HG03103 (cell line): ENCODE data around the gene BCL2L12.
A peak's percentile ranks its signal among the peaks of the same experiment; 100 is the strongest.

Experiments used
- ATAC-seq: cut with Tn5 transposase; IDR thresholded peaks from one replicate; pipeline ENCODE4 v1.9.1; 2021; ENCODE audit warnings: low read depth; ENCODE audit not compliant: unreplicated experiment

Gene BCL2L12

DNA sequence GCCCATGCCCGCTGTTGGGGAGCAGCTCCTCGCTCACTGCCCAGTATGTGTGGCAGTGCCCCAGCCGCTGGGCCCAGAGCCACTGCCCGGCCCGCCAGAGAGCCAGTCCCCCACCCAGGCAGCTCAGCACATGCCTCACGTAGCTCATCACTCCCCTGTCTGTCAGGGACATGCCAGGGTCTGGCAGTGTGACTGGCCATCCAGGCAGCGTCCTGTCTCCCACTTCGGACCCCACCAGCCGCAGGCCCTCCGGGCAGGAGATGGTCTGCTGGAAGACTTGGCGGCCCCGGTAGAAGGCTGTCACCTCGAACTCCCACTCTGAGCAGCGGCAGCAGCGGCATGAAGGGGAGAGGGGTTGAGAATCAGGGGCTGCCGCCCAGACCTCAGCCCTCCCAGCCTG, 3.7 kb upstream of the BCL2L12 start:
- no peak for ATAC-seq

DNA sequence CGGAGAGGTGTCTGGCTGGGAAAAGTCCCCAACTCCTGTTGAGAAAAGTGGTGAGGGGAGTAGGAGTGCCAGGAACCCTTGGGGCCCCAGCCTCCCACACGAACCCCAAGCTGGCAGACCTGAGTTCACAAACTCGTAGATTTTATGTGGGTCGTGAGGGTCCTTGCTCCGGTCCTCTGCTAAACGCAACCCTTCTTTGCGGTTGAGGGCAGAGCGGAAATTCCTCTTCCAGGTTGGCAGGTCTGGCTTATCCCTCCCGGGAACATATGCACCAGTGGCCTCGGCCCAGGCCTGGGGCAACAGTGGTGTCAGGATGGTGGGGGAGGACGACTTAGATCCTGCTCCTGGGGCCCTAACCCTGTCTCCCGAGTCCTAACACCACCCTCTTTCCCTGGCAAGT, 2.5 kb upstream of the BCL2L12 start:
- ATAC-seq = no peak

- no peak for ATAC-seq
Observed at GRCh38 chr19:49664171-49665035, 1.3 kb upstream of the BCL2L12 start.

DNA sequence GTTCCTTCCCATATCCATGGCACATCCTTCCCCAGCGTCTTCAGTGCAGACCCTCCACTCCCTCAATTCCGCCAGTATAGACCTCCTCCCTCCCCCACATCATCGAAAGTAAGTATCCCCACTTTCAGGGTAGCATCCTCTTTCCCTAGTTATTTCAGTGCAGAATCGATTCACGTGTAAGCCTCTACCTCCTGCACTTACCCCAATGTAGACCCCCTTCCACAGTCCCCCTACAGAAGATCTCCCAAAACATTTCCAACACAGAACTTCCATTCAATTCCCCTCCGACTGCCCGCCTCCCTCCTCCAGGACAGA, 740 bp upstream of the BCL2L12 start:
- ATAC-seq = no peak

DNA sequence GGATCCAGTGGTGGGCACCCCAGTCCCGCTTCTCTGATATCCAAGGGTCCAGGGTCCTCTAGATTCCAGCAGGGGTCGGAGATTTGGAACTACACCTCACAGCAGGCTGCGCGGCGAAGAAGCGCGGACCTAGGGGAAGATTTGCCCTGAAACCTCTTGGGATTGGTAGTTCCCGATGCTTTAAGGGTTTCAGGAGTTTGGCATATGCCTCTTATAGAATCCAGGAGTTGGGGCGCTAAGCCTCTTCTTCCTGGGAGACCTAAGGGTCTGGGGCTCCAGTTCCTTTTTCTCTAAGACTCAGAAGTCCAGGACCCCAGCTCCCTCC, 349 bp downstream of the BCL2L12 start:
- ATAC-seq = no peak

DNA sequence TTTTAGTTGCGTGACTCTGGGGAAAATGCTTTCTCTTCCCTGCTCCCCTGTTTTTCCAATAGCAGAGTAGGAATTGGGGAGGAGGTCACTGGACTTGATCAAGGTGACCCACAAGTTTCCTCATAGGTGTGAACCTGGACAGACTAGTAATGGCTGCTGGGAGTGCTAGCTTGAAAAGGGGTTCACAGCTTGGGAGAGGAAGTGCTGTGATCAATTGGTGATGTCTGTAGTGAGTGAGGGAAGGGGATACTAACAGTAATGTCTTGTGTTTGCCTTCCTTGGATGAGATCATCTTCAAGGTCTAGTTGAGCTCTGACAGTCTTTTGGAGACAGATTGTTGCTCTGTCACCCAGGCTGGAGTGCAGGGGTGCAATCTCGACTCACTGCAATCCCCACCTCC, 1.7 kb downstream of the BCL2L12 start:
- ATAC-seq = no peak

DNA sequence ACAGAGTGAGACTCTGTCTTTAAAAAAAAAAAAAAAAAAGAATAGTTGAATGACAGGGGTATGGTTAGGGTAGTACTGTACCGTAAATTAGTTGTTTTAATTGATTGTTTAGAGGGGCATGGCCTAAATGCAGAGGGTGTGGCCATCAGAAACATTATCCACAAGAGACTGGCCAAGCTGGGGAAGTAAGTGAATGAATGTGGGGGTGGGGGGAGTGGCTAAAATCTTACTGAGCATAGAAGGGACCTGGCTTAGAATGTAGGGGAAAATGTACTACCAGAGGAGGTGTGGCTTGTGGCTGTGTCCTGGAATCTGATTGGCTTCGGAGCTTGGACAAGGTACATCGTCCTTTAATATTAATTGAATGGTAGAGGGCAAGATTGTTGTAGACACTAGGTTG, 3.8 kb downstream of the BCL2L12 start:
- ATAC-seq = no peak

DNA sequence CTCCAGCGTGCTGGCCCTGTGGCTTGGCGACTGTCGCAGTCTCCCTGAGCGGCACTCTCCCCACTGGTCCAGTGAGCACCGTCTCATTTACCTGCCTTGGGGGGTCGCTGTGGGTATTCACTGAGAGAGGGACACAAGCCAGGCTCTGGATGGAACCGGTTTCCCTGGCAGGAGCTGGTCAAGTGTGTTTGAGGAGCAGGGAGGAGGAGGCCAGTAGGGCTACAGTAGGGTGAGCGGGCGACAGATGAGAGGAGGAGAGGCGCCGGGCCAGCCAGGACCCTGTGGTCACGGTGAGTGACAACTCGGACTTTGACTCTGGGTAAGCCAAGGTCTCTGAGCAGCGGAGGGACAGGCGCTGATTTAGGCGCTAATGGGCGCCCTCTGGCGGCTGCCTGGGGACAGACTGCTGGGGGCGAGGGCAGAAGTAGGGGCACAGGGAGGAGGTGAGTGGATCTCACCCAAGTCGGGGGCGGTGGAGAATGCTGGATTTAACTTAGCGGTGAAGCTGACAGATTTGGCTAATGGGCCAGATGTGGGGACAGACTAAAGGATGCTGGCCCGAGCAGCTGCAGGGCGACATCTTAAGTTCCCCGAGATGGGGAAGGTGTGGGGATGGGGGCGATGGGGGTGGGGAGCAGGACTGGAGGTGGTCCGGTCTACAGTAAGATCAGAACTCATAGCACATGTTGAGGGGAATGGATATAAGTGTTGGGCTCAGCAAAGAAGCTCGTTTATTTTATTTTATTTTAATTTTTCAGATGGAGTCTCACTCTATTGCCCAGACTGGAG, 6.6 kb downstream of the BCL2L12 start:
- ATAC-seq = no peak

DNA sequence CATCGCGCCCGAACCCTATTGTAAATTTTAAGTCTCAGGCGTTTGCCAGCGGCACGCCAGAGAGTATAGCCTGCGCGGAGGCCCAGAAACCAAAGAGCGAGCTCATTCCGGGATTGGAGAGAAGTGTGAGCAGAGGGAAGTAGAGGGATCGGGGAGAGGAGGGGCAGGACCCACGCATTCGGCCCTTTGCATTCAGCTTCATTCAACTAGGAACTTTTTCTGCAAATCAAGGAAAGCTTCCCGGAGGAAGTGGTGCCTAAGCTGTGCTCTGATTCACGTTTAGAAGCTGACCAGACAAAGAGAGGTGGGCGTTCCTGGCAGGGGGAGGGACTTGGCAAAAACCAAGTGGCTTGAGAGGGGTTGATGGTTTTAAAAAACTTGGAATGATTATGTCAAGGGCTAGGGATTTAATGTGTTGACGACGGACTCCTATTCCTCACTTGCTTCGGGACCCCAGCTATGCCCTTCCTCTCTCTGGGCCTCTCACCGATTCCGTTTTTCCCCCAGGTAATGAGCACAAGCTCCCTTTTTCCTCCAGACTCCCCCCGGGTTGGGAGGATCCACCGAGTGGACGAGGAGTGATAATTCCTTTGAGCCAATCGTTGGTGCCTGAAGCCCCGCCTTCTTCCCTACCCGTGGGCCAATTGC, 10.5 kb downstream of the BCL2L12 start:
- ATAC-seq = peak; percentile 62

- ATAC-seq = no peak
Observed at GRCh38 chr19:49676784-49677230, 11.1 kb downstream of the BCL2L12 start.

DNA sequence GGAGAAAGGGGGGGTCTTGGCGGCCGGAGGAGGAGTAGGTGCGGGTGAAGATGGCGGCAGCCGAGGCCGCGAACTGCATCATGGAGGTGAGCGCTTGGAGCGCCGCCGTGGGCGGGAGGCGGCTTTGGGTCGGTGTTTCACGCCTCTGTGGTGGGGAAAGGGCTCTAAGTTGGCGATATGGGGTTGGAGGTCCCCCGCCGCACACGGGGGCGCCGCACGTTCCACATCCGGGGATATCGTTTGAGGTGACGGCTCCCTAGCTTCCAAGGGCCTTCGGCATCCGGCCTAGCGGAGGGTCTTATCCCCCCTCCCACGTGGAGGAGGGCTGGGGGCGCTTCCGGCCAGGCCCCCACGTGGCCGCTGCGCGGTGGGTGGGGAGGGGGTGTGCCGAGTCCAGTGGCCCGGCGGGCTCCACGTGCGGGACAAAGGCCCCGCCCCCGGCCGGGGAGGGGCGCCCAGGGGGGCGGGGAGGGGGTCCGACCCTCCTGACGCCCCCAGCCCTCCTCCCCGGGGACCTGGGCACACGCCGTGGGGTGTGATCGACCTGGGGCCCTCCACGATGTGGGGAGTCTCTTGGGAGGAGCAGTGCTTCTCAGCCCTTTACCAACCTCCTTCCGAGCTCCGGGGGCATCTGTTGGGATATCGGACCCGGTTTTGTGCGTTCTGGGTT, 11.6 kb downstream of the BCL2L12 start, which contains the start of gene PRMT1:
Gene PRMT1, plus strand, starts transcription at position 41 of the 670 bp plus-strand sequence. Its CDS starts 10 bp downstream, at position 51.
- ATAC-seq = no peak

DNA sequence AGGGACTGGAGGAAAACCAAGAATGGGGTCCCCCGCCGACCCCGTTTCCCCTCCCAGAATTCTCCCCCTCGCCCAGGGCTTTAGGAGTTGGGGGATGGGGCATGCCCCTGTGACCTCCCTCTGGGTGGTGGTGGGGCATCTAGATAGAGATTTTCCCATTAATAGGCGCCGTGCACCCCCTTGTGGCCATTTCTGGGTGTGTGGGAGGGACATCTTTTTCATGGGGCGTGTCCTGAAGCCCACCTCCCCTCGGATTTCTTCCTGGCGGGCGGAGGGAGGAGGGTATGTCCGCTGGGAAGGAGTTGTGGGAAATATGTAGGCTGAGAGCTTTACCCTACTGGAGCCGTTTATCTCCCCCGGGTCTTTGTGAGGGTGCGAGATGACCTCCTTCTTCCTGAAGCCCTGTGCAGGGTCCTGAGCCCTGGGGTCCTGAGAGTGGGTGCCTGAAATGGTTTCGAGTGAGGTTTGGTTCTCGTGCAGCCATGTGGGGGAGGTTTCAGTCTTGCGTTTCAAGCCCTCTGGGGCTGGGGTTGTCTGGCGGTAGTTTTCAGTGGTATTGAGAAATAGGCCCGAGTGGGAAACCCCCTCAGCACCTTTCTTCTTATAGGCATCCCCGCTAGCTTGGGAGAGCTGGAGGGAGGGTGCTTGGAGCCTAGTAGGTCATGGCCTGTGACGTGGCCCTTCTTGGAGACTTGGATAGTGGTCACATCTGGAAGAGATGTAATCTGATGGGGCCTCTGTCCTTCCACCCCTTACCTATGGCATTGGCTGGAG, 12.4 kb downstream of the BCL2L12 start:
- ATAC-seq = no peak

DNA sequence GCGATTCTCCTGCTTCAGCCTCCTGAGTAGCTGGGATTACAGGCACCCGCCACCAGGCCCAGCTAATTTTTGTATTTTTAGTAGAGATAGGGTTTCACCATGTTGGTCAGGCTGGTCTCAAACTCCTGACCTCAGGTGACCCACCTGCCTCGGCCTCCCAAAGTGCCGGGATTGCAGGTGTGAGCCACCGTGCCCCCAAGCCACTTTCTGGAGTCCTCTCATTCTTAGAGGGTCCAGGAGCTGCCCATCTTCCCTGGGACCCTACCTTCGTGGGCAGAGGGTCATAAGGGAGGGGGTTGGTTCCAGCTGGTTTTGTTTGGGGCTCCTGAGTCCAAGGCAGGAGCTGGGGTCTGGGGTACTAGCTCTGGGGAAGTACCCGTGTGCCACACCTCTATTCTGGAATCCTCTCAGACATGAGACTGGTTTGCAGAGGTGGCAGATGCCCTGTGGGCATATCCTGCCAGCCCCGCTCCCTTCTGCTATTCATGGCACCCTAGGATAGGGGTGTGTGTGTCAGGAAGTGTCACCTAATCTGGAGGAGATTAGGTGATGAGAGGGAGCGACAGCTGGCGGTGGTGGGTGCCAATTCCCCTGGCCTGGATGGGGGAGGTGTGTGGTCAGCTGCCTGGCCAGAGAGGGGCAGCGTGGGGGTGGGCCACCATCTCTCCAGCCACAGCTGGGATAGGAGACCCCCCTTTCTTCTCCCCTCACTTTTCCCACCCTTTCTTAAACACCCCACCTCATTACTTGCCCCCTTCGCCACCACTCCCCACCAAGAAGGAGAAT, 13.4 kb downstream of the BCL2L12 start:
- no peak for ATAC-seq

DNA sequence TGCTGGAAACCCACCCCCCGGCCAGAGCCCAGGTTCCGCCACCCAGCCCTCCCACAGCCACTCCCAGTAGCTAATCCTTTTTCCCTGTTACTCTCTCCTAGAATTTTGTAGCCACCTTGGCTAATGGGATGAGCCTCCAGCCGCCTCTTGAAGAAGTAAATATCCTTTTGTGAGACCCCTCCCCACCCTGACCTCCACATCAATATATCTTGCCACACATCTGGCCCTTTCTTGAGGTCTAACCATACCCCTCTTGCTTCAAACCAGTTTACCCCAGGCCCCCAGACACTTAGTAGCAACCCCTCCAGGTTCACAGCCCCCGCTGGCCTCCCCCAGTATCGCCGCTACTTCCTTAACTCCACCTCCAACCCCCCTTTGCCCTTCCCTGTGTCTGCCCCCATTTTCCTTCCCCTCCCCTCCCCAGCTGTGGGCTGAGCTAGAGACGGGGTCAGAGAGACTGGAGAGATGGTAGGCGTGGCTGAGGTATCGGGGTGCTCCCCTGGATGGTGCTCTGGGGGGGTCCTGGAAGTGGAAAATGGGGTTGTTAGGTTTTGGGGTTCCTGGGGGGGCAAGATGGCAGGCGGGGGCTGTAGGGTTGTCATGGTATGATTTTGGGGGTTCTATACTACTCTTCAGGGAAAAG, 14.2 kb downstream of the BCL2L12 start:
- no peak for ATAC-seq

- no peak for ATAC-seq
Observed at GRCh38 chr19:49680421-49681351, 15.0 kb downstream of the BCL2L12 start.

GRCh38 chr19:49681830-49682229, 16.1 kb downstream of the BCL2L12 start:
- no peak for ATAC-seq

GRCh38 chr19:49682274-49682673, 16.5 kb downstream of the BCL2L12 start:
- ATAC-seq = no peak

DNA sequence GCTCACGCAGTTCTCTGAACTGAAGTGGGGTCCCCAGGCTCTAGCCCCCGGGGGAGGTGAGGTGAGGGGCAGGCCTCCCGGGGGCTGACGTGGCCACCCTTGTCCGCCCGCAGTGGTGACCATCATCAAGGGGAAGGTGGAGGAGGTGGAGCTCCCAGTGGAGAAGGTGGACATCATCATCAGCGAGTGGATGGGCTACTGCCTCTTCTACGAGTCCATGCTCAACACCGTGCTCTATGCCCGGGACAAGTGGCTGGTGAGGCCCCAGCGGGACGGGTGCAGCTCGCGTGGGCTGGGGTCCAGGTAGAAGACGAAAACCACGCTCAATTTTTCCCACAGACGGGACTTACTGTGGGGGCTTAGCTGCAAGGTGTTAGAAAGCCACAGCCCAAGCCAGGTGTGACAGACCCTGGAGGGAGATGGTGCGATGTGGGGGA, 18.1 kb downstream of the BCL2L12 start:
- no peak for ATAC-seq
